Measurements from ENCODE around the gene C1orf74.
A peak's percentile ranks its signal among the peaks of the same experiment; 100 is the strongest.

Gene C1orf74

GRCh38 chr1:209784265-209785169, at the start of gene C1orf74:
Gene C1orf74 (minus strand): TSS chr1:209784559. CDS start chr1:209783634, 925 bp downstream.
- peak; percentile 100 for DNase-seq (ENCODE audit: low read depth in 2 of 2)

- DNase-seq (ENCODE audit: low read depth in 2 of 2) = no peak
Measured at GRCh38 chr1:209831615-209832014, 47.3 kb upstream of the C1orf74 start.

GRCh38 chr1:209830722-209831121, 46.4 kb upstream of the C1orf74 start:
- DNase-seq (ENCODE audit: low read depth in 2 of 2) = no peak

- DNase-seq (ENCODE audit: low read depth in 2 of 2) = no peak
Measured at GRCh38 chr1:209829716-209830115, 45.4 kb upstream of the C1orf74 start.

GRCh38 chr1:209827384-209828262, 43.3 kb upstream of the C1orf74 start, which contains the start of gene UTP25:
Gene UTP25 (plus strand): TSS chr1:209827972. CDS start chr1:209828064, 92 bp downstream.
- peak; percentile 85 for DNase-seq (ENCODE audit: low read depth in 2 of 2)

- no peak for DNase-seq (ENCODE audit: low read depth in 2 of 2)
Measured at GRCh38 chr1:209825591-209826434, 41.5 kb upstream of the C1orf74 start.

GRCh38 chr1:209823143-209824041, 39.0 kb upstream of the C1orf74 start:
- DNase-seq (ENCODE audit: low read depth in 2 of 2) = no peak

GRCh38 chr1:209822706-209823105, 38.3 kb upstream of the C1orf74 start:
- no peak for DNase-seq (ENCODE audit: low read depth in 2 of 2)

GRCh38 chr1:209820986-209821385, 36.6 kb upstream of the C1orf74 start:
- DNase-seq (ENCODE audit: low read depth in 2 of 2) = no peak

- DNase-seq (ENCODE audit: low read depth in 2 of 2) = no peak
Measured at GRCh38 chr1:209819058-209819457, 34.7 kb upstream of the C1orf74 start.

GRCh38 chr1:209817691-209818090, 33.3 kb upstream of the C1orf74 start:
- no peak for DNase-seq (ENCODE audit: low read depth in 2 of 2)

- no peak for DNase-seq (ENCODE audit: low read depth in 2 of 2)
Measured at GRCh38 chr1:209816923-209817322, 32.6 kb upstream of the C1orf74 start.

- no peak for DNase-seq (ENCODE audit: low read depth in 2 of 2)
Measured at GRCh38 chr1:209815931-209816341, 31.6 kb upstream of the C1orf74 start.

GRCh38 chr1:209815490-209815889, 31.1 kb upstream of the C1orf74 start:
- no peak for DNase-seq (ENCODE audit: low read depth in 2 of 2)

GRCh38 chr1:209813902-209814301, 29.5 kb upstream of the C1orf74 start:
- no peak for DNase-seq (ENCODE audit: low read depth in 2 of 2)

- no peak for DNase-seq (ENCODE audit: low read depth in 2 of 2)
Measured at GRCh38 chr1:209810783-209811182, 26.4 kb upstream of the C1orf74 start.

GRCh38 chr1:209809611-209810010, 25.3 kb upstream of the C1orf74 start:
- no peak for DNase-seq (ENCODE audit: low read depth in 2 of 2)

- DNase-seq (ENCODE audit: low read depth in 2 of 2) = no peak
Measured at GRCh38 chr1:209808059-209808581, 23.8 kb upstream of the C1orf74 start.

- DNase-seq (ENCODE audit: low read depth in 2 of 2) = no peak
Measured at GRCh38 chr1:209807509-209807908, 23.1 kb upstream of the C1orf74 start.

All from stimulated activated CD8-positive, alpha-beta memory T cell treated with anti-CD3 and anti-CD28 coated beads, Interleukin-2, amount 100 ng/mL, for 1 hour (primary cell).